ENCODE measurements around the gene ZNF831.

DNA sequence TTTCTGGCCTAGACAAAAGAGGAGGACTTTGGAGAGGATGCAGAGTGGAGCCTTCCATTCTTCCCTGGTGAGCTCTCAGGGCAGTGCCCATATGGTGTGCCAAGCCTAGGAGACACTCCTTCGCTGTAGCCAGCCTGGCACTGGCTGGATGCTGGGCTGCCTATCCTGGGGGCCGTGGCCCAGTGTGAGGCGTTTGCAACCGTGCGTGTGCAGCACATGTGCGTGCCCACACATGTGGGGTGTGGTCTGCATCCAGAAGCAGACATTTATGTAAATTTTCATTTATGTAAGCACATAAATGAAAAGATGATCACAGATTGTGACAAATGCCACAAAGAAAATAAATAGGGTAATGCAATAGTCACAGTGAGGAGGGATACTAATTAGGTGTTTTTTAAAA, 35.8 kb upstream of the ZNF831 start:
- TF ChIP-seq, protein P1, sequence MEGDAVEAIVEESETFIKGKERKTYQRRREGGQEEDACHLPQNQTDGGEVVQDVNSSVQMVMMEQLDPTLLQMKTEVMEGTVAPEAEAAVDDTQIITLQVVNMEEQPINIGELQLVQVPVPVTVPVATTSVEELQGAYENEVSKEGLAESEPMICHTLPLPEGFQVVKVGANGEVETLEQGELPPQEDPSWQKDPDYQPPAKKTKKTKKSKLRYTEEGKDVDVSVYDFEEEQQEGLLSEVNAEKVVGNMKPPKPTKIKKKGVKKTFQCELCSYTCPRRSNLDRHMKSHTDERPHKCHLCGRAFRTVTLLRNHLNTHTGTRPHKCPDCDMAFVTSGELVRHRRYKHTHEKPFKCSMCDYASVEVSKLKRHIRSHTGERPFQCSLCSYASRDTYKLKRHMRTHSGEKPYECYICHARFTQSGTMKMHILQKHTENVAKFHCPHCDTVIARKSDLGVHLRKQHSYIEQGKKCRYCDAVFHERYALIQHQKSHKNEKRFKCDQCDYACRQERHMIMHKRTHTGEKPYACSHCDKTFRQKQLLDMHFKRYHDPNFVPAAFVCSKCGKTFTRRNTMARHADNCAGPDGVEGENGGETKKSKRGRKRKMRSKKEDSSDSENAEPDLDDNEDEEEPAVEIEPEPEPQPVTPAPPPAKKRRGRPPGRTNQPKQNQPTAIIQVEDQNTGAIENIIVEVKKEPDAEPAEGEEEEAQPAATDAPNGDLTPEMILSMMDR (IDR thresholded peaks at IDR 0.05): no peak
- TF ChIP-seq POLR2A (IDR thresholded peaks at IDR 0.05) (no peak), EP300 (IDR thresholded peaks at IDR 0.05) (no peak)
